Hepatocyte (in vitro differentiated cells): ENCODE data around the gene COBL.

Source experiments
- CTCF ChIP-seq: fragments of 200-600 bp; sonication (generic); IDR thresholded peaks from 2 replicates; pipeline ENCODE4 v1.5.1; 2016; ENCODE audit warnings: antibody characterized with exemption, mild to moderate bottlenecking; ENCODE audit not compliant: poor library complexity
- EZH2 ChIP-seq: fragments of 200-600 bp; sonication (generic); IDR thresholded peaks from 2 replicates; pipeline ENCODE4 v1.6.1; 2016; ENCODE audit warnings: antibody characterized with exemption, mild to moderate bottlenecking, borderline replicate concordance
- EZH2phosphoT487 ChIP-seq: fragments of 200-600 bp; sonication (generic); IDR thresholded peaks from one replicate; pipeline ENCODE4 v1.6.1; 2018; ENCODE audit warnings: antibody characterized with exemption, mild to moderate bottlenecking, low read depth, moderate library complexity; ENCODE audit not compliant: unreplicated experiment, severe bottlenecking

GRCh38 chr7:51046482-51046881 lies 270.1 kb downstream of the COBL start:
- TF ChIP-seq CTCF (no peak), EZH2 (no peak), EZH2phosphoT487 (no peak)
